NCI-H1417 treated with DMSO at 0.1 percent for 48 hours (cell line): ENCODE results near the gene PCGF2.
"Not testable (repeated sequence)": the region's sequence is repeated elsewhere in the genome, so short reads cannot be mapped to it uniquely, and the experiment has no call there.

Experiments used
- DNase-seq: peaks from one replicate; lab custom pipeline; 2025; lab: John Stamatoyannopoulos, UW

The PCGF2 gene

GRCh38 chr17:38748149-38748891 lies at the start of gene PCGF2:
Gene PCGF2, minus strand, starts transcription at chr17:38748336. Its CDS starts 7,934 bp downstream, at chr17:38740402.
- peak; percentile 64 for DNase-seq

GRCh38 chr17:38797828-38798227 lies 49.7 kb upstream of the PCGF2 start:
- DNase-seq, result no peak

GRCh38 chr17:38797158-38797490 lies 49.0 kb upstream of the PCGF2 start:
- no peak for DNase-seq

- DNase-seq, result no peak
Measured at GRCh38 chr17:38796451-38797157, 48.5 kb upstream of the PCGF2 start.

- DNase-seq, result no peak
Measured at GRCh38 chr17:38794221-38794620, 46.1 kb upstream of the PCGF2 start.

- no peak for DNase-seq
Measured at GRCh38 chr17:38791162-38791561, 43.0 kb upstream of the PCGF2 start.

GRCh38 chr17:38790148-38790707 lies 42.1 kb upstream of the PCGF2 start:
- DNase-seq, result not testable (repeated sequence)

- no peak for DNase-seq
Measured at GRCh38 chr17:38789185-38789584, 41.0 kb upstream of the PCGF2 start.

GRCh38 chr17:38787999-38788398 lies 39.9 kb upstream of the PCGF2 start:
- not testable (repeated sequence) for DNase-seq

- DNase-seq, result no peak
Measured at GRCh38 chr17:38786372-38786771, 38.2 kb upstream of the PCGF2 start.

GRCh38 chr17:38783227-38783626 lies 35.1 kb upstream of the PCGF2 start:
- DNase-seq, result no peak

GRCh38 chr17:38779965-38780752 lies 32.0 kb upstream of the PCGF2 start:
- no peak for DNase-seq

GRCh38 chr17:38777641-38778250 lies 29.6 kb upstream of the PCGF2 start:
- no peak for DNase-seq

GRCh38 chr17:38773258-38773657 lies 25.1 kb upstream of the PCGF2 start:
- no peak for DNase-seq

GRCh38 chr17:38768417-38768816 lies 20.3 kb upstream of the PCGF2 start:
- DNase-seq, result no peak

- no peak for DNase-seq
Measured at GRCh38 chr17:38766341-38766740, 18.2 kb upstream of the PCGF2 start.

- DNase-seq, result no peak
Measured at GRCh38 chr17:38762231-38762630, 14.1 kb upstream of the PCGF2 start.

- DNase-seq, result no peak
Measured at GRCh38 chr17:38761612-38762011, 13.5 kb upstream of the PCGF2 start.

GRCh38 chr17:38753071-38753506 lies 5.0 kb upstream of the PCGF2 start:
- no peak for DNase-seq

- peak; percentile 99 for DNase-seq
Measured at GRCh38 chr17:38752308-38753070, 4.4 kb upstream of the PCGF2 start, which contains the start of gene PSMB3. Gene PSMB3, plus strand, starts transcription at chr17:38752741. Its CDS starts 86 bp downstream, at chr17:38752827.

- DNase-seq, result peak; percentile 58
Measured at GRCh38 chr17:38751808-38752307, 3.7 kb upstream of the PCGF2 start.
